ENCODE measurements around the gene EXD3.

- TF ChIP-seq POLR2AphosphoS5 (IDR thresholded peaks at IDR 0.05; ENCODE audit: low read depth) (no peak), GABPA (IDR thresholded peaks at IDR 0.05; ENCODE audit: low read depth) (no peak), CTCF (IDR thresholded peaks at IDR 0.05; ENCODE audit: insufficient read depth, low read length) (no peak)
- TF ChIP-seq, protein P1, sequence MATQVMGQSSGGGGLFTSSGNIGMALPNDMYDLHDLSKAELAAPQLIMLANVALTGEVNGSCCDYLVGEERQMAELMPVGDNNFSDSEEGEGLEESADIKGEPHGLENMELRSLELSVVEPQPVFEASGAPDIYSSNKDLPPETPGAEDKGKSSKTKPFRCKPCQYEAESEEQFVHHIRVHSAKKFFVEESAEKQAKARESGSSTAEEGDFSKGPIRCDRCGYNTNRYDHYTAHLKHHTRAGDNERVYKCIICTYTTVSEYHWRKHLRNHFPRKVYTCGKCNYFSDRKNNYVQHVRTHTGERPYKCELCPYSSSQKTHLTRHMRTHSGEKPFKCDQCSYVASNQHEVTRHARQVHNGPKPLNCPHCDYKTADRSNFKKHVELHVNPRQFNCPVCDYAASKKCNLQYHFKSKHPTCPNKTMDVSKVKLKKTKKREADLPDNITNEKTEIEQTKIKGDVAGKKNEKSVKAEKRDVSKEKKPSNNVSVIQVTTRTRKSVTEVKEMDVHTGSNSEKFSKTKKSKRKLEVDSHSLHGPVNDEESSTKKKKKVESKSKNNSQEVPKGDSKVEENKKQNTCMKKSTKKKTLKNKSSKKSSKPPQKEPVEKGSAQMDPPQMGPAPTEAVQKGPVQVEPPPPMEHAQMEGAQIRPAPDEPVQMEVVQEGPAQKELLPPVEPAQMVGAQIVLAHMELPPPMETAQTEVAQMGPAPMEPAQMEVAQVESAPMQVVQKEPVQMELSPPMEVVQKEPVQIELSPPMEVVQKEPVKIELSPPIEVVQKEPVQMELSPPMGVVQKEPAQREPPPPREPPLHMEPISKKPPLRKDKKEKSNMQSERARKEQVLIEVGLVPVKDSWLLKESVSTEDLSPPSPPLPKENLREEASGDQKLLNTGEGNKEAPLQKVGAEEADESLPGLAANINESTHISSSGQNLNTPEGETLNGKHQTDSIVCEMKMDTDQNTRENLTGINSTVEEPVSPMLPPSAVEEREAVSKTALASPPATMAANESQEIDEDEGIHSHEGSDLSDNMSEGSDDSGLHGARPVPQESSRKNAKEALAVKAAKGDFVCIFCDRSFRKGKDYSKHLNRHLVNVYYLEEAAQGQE (IDR thresholded peaks at IDR 0.05; ENCODE audit: insufficient replicate concordance, low read depth) = no peak
Observed at GRCh38 chr9:137457406-137458193, 34.6 kb upstream of the EXD3 start.

Data from HL-60 (cell line).